Stimulated activated CD8-positive, alpha-beta memory T cell treated with anti-CD3 and anti-CD28 coated beads, Interleukin-2, amount 100 ng/mL, for 1 hour (primary cell): ENCODE results near the gene LRRC3.
A peak's percentile ranks its signal among the peaks of the same experiment; 100 is the strongest.
"Not testable (repeated sequence)": the region's sequence is repeated elsewhere in the genome, so short reads cannot be mapped to it uniquely, and the experiment has no call there.

Experiments
- DNase-seq, 2 donors: peaks; one replicate each; pipeline ENCODE4 v3.0.0-alpha.2; 2020; ENCODE audit warnings: low read depth in 2 of 2

The LRRC3 gene

DNA sequence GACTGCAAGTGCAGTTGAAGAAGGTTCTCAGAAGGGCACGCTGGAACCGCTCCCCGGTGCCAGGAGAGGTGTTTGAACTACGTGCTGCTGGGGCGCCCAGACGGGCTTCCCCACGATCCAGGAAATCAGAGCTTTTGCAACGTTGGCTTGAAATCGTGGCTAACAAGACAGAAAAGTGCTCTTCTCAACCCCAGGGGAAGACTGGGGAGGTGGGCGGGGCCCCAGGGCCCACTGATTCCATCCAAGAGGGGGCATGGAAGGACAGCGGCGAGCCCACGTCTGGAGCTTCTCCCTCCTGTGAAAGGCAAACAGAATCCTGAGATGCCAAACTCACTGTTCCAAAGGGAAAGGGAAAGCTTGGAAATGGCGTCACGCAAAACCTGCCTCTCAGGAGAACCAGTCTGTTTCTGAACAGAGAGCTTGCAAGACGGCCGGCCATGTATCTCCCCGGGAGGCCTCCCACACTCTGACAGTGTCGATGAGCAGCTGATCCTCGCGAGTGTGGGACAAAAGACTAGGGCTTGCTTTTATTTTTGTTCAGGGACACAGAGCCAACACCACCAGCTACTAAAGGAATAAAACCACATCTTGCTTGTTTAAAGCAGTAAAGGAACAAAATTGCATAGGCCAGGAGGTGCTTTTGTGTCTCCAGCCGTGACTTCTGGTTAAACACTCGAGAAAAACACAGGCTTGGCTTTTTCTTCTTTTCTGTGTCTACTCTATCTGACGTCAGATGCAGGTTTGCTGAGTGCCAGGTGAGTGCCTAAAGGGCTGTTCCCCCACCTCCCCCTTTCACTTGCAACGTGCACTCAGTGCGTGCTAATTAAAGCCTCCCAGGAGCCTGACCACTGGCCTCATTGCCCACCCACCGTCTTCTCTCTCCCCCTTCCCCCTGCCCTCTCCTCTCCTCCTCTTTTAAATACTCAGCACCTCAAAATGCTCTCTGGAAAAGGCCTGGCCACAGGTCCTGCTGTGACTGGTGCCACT, 41.5 kb downstream of the LRRC3 start:
- no peak for DNase-seq

DNA sequence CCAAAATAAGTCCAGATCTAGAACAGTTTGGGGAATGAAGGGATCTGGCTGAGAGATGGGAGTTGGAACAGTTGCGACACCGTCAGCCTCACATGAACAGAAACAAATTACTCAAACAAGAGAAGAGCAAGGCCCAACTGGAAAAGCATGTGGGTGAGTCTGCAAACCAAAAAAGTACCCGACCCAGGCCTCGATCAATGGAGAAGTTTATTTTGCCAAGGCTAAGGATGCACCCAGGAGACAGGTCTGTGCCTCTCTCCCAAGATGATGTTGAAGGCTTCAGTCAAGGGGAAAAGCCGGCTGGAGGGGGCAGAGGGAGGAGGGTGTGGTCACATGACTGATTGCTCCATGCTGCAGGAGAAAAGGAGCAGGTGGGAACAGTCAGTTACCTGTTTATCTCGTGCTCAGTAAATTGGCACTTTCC, 42.4 kb downstream of the LRRC3 start:
- no peak for DNase-seq

DNA sequence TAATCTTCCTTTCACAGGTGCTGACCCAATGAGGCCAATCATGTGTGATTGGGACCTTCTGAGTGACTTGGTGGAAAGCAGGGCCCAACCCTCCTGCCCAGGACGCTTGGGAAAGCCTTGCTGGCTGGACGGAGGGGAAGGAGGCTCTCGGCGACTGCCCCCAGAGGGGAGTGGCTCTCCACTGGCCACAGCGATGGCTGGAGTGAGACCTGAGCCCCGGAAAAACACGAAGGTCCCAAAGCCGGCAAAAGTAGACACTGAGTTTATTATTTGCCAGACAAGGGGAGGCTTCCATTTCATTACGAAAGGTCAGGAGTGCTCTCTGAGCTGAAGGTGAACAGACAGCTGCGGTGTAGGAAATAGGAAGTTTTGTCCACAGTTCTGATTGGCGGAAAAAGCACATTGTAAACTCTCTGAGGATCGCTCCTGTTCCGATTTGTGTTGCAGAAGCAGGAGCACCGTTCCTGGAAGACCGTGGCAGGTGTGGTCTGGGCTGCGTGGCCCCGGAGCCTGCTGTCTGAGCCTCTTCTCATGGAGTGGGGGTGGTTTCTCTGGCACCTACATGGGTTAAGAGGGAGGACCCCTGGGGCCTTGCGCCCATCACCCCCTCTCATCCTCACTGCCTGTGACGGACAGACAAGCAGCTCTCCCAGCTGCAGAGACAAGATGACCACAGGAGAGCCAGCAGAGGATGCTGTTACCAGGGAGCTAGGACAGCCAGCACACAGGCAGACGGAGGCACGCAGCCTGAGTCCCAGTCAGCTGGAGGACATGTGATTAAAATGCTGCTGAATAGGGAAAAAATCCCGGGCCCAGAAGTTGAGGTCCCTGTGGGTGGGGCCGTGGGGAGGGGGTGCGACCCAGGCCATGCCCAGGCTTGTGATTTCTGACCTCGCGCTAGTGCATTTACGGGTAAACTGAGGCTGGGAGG, 43.2 kb downstream of the LRRC3 start:
- no peak for DNase-seq

DNA sequence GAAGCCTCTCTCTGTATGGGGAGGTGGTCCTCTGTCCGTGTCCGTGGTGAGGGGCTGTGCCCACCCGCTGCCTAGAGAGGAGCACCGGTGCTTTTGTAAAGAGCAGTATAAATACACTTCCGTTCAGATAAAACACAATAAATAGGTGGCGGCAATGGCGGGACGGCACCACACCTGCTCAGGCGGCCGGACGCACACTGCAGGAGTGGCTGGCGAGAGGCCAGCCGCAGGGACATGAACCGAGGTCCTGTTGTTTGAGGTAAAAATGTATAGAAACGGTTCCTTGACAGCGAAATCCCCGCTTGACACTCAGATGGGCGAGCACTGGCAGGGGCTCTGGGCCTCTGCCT, 43.9 kb downstream of the LRRC3 start:
- DNase-seq = no peak

DNA sequence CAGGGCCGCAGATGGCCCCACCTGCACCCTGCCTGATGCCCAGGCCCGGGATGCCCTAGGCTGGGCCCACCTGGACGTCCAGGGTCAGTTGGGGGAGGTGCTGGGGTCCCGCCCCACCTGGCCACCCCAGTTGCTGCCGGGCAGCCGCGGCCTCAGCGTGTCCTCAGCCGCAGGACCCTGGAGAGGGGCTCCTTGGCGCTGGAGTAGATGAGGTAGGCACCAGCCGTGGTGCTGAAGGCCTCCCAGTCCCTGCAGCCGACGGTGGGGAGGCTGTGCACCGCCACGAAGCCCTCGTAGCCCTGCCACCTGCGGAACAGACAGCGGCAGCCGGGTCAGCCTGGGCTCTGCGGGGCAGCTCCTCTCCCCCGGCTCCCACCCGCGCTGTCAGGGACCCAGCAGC, 44.3 kb downstream of the LRRC3 start:
- no peak for DNase-seq

DNA sequence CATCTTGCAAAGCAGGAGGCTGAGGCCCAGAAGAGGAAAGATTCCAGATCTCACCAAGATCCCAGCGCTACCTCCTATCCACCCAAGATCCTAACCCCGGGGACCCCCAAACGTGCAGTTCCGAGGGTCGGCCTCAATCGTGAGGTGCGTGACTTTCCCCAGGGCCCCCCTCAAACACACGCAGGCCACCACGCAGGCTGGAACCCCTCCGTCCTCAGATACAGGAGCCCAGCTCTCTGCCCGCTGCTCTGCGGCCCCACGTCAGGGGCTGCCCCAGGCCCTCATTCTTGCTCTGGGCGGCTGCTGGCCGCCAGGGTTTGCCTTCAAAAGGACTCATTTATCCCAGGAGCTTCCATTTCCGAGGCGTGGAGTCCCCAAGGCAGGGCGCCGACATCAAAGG, 44.8 kb downstream of the LRRC3 start:
- DNase-seq = no peak

DNA sequence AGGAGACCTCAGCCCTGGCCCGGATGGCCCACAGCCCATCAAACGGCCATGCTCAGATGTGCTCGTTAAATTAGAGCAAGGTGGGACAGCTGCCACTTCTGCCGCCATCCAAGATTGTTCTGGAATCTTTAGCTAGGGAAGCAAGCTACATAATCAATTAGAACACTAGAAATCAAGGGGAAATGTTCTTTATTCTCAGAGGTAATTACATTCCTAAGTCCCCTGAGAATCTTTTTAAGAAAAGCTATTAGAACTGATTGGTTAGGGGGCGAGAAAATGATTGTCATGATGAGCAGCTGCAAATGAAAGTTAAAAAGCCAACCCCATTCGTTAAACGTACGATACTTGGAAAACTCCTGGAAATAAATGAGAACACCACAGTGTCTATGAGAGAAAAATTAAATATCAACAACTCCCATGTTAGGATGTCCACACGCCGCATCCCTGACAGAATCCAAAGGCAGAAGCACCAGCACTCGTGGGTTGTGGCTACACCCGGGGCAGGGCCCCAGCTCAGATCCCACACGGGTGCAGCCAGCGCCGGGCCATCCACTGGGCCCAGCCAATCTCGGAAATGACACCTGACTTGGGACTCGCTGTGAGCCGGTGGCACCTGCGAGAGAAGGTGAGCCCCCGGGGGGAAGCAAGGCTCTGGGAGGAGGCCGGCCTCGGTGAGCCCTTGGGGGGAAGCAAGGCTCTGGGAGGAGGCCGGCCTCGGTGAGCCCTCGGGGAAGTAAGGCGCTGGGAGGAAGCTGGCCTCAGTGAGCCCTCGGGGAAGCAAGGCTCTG, 47.1 kb downstream of the LRRC3 start:
- no peak for DNase-seq

DNA sequence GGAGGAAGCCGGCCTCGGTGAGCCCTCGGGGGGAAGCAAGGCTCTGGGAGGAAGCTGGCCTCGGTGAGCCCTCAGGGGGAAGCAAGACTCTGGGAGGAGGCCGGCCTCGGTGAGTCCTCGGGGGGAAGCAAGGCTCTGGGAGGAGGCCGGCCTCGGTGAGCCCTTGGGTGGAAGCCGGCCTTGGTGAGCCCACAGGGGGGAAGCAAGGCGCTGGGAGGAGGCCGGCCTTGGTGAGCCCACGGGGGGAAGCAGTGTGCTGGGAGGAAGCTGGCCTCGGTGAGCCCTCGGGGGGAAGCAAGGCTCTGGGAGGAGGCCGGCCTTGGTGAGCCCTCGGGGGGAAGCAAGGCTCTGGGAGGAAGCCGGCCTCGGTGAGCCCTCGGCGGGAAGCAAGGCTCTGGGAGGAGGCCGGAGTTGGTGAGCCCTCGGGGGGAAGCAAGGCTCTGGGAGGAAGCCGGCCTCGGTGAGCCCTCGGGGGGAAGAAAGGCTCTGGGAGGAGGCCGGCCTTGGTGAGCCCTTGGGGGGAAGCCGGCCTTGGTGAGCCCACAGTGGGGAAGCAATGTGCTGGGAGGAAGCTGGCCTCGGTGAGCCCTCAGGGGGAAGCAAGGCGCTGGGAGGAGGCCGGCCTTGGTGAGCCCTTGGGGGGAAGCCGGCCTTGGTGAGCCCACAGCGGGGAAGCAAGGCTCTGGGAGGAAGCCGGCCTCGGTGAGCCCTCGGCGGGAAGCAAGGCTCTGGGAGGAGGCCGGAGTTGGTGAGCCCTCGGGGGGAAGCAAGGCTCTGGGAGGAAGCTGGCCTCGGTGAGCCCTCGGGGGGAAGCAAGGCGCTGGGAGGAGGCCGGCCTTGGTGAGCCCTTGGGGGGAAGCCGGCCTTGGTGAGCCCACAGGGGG, 47.9 kb downstream of the LRRC3 start:
- DNase-seq = not testable (repeated sequence)

DNA sequence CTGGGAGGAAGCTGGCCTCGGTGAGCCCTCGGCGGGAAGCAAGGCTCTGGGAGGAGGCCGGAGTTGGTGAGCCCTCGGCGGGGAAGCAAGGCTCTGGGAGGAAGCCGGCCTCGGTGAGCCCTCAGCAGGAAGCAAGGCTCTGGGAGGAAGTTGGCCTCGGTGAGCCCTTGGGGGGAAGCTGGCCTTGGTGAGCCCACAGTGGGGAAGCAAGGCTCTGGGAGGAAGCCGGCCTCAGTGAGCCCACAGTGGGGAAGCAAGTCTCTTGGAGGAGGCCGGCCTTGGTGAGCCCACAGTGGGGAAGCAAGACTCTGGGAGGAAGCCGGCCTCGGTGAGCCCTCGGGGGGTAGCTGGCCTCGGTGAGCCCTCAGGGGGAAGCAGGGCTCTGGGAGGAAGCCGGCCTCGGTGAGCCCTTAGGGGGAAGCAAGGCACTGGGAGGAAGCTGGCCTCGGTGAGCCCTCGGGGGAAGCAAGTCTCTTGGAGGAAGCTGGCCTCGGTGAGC, 48.6 kb downstream of the LRRC3 start:
- DNase-seq = no peak

DNA sequence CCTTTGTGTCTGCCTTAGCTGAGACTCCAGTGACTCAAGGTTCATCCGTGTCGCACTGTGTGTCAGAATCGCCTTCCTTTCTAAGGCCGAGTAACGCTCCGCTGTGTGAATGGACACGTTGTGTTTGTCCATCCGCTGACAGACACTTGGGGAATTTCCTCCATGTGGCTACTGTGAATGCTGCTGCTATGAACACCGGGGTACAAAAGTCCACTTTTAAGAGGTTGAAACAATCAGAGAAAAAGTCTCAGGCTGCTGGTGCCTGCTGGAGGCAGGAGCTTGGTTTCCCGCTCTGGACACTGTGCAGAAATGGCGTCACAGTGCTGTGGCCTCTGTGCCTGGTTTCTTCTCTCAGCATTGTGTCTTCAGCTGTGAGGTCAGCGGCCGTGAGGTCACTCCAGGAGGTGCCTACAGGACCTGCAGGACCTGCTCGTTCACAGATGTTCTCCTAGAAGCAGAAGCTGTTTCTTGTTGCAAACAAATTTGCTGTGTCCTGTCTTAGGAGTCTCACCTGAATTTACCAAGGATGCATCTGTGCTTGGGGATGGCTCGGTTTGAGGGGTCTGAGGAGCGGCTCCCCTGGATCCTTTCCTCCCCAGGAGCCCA, 50.5 kb downstream of the LRRC3 start:
- no peak for DNase-seq

DNA sequence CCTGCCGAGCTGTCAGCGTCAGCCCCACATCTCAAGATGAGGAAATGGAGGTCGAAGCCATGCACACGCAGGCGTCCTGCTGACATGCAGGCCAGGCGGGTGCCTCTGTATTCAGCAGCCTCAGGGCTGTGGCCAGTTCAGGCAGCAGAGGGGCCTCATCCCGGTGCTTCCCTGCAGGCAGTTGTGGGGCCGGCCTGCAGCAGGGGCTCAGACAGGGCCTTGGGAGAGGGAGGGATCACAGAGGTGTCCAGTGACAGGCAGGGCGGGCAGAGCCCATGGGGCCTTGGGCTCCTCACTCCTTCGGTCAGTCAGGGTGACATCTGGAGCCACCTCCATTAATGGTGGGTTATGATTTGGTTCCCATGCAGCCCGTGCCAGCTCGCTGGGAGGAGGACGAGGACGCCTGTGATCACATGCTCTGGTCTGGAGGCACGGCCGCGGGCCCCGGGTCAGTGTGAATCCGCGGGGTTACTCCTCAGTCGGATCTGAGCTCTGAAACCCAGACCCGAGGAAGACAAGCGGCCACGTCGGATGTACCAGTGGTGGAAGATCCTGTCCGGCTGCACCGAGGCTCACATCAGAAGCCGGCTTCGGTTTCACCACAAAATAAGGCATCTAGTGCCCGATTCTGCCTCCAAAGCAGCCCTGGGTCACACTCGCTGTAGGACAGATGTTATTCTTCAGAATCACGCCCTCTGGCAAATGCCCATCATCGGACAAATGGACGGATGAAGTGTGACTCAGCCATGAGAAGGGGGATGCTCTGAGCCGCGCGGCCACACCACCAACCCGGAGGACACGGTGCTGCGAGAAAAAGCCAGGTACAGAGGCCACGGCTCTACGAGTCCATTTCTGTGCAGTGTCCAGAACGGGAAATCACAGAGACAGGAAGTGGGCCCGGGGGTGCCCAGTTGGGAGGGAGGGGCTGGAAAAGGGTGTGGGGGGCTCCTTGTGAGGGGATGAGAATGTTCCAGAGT, 51.3 kb downstream of the LRRC3 start:
- DNase-seq = no peak

DNA sequence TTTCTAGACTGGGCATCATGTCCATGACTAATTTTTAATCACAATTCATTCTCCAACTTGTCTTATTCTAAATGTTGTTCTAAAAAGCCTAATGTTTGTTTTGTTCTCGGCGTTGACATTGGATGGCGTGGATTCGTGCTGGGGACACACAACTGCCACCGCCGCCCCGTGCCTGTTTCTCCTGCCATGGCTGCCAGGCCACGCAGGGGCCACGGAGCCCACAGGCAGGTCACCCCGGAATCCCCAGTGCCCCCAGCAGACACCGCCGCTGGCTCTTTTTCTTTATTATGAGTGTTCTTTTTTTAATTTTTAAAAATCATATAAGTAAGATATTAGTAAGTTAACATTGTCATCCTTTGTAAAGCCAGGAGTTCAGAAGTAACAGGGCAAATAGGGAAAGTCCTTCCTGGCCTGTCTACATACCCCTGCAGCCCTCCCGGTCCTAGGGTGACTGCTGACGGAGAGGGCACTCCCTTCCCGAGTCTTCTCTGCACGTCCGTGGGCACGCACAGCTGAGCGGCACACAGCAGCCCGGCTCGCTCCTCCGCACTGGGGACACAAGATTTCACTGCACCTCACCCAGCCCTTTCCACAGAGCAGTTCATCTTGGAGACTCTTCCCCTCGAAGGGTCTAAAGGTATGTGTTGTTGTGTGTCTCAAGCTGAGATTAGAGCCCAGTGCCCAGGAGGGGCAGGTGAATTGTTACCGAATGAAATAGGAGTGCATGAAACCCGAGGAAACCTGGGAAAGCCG, 52.5 kb downstream of the LRRC3 start:
- DNase-seq = no peak

DNA sequence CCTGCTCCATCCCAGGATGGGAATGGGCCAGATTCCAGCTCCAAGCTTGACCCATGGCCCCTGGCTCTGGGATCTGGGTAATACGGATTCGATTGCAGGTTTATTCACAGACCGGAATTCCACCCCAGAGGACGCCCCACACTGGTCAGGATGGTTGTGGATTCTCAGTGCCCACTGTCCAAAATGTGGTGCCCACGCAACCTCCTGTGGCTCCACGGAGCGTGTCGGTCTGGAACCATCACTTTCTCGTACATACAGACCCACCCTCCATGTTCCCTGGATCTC, 53.1 kb downstream of the LRRC3 start:
- DNase-seq = no peak

DNA sequence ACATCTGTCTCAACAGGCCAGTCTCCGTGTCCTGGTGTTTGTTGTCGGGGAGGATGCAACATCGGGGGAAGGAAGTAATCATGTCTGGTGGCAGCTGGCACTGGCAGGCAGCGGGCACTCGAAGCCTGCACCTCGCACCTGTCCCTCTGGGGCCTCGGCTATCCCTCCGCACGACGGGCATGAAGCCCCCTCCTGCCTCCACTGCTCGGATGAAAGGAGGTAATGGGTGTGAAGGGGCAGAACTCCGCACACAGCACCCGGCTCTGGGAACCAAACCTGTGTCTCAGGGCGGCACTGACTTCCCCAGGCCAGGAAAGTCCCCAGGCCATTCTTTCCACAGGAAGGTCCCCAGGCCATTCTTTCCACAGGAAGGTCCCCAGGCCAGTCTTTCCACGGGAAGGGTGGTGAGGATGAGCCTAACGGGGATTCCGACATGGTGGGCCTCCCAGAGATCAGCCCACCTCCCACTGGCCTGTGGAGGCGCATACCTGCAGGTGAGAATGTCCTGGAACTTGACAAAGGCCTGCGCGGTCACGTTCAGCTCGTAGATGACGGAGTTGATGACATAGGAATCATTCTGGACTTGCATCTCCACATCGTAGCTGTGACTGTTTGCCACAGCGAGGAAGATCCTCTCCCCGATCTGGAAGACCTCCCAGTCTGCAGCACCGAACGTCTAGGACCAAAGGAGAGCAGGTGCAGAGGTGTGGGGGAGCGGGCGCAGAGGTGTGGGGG, 53.6 kb downstream of the LRRC3 start:
- DNase-seq = no peak

DNA sequence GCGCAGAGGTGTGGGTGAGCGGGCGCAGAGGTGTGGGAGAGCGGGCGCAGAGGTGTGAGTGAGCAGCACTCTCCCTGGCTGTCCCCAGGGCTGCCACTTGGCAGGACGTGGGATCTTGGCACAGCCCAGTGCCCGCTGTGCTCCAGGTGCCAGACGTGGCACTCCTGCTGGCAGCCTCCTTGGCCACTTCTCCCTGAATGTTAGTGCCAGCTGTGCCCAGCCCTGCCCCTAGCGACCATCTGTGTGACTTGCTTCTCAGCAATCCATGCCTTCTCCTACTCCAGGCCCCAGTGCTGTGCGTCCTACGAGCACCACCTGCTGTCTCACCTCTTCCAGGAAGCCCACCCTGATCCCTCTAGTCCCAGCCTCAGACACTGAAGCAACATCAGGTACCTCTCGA, 54.2 kb downstream of the LRRC3 start:
- no peak for DNase-seq

DNA sequence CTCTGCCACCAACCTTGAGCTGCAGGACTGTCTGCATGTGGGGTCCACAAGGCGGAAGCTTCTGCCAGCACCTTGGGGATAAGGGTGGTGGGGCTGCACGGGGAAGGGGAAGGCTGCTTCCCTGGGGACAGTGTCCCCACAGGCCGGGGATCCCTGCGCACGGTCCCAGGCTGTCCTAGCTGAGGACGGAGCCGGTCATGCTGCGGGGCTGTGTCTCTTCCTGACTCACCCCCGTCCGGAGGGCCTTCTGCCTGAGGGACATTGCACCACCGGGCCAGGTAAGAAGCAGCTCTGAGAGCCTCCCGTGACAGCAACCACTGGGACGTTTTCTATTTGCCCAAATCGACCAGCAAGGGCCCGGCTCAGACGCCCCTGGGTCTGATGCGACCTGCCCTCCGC, 54.8 kb downstream of the LRRC3 start:
- no peak for DNase-seq

DNA sequence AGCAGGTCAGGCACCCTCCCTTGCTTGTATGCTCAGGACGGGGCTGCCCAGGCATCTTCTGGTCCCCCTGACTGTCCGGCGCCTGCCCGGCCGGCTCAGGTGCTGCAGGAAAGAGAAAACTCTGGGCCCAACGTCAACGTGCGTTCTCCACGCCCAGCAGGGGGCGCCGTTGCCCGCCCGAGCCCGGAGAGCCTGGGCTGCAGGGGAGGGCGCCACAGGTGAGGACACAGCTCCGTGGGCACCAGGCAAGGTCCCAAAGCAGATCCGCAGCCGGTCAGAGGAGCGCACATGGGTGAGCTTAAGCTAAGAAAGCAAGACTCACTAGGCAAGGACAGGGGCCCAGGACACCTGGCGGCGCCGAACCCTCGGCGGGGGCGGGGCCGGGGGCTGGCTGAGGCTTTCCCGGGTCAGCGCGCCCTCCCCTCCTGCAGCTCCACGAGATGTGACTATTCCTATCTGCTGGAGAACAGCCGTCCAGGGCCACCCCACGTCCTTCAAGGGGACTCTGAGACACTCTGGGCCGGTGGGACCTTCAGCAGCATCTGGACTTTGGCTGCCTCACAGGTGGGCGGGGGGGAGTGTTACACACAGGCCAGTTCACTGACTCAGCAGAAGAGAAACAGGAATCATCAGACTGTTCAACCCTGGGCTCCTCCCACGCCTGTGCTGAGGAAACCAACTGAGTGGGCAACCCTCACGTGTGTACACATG, 55.4 kb downstream of the LRRC3 start:
- peak; percentile 54 to 69 for DNase-seq
